T-cell (primary cell): ENCODE results near the gene NHP2. TPM values are rescaled to one million over a fixed set of nuclear protein-coding genes. Genes with fewer than 3 reads are reported as not detected.

Experiments used
- ATAC-seq, 4 experiments: fragments of 200-7000 bp in 3 of 4; fragments of 150-1000 bp in 1 of 4; cut with Tn5 transposase; replicated peaks in 1 of 4; 1 replicate in 3 of 4; 2 replicates in 1 of 4; pipeline ENCODE4 v1.10.0; 2021; ENCODE audit warnings: moderate library complexity in 3 of 4, mild to moderate bottlenecking in 2 of 4, moderate number of reproducible peaks in 1 of 4
- CTCF ChIA-PET, 2 donors: fragments of 300-600 bp; sonication (Branson Sonifier 250); formaldehyde crosslinking; loops; one replicate each; lab custom pipeline; 2022; ENCODE audit warnings: antibody characterized with exemption in 2 of 2; lab: Charles Lee
- POLR2A ChIA-PET, 2 donors: fragments of 300-600 bp; sonication (Branson Sonifier 250); formaldehyde crosslinking; loops; one replicate each; lab custom pipeline; 2022; ENCODE audit warnings: antibody characterized with exemption in 2 of 2; lab: Charles Lee
- DNase-seq, 35 experiments: peaks; one replicate each; pipeline versions ENCODE4 v3.0.0 to v3.0.0-alpha.2; 2013 to 2023
- H3K27ac ChIP-seq: one replicate; pipeline ENCODE4 v1.5.1; 2013; ENCODE audit warnings: low read length
- H3K27me3 ChIP-seq, 2 experiments: replicated peaks in 1 of 2; 1 replicate in 1 of 2; 2 replicates in 1 of 2; pipeline versions ENCODE4 v1.6.1 to v1.7.0; 2013; ENCODE audit warnings: low read length in 1 of 2, mixed read lengths in 1 of 2; ENCODE audit not compliant: control insufficient read depth in 2 of 2, insufficient read depth in 2 of 2; ENCODE audit errors: extremely low read depth in 1 of 2
- H3K36me3 ChIP-seq, 2 donors: 1 replicate in 1 of 2; 2 replicates in 1 of 2; pipeline versions ENCODE4 v1.6.1 to v1.7.0; 2013; ENCODE audit warnings: low read length in 1 of 2; ENCODE audit not compliant: control insufficient read depth in 2 of 2, insufficient read depth in 1 of 2; ENCODE audit errors: extremely low read depth in 1 of 2
- H3K4me1 ChIP-seq, 2 experiments: 1 replicate in 1 of 2; 2 replicates in 1 of 2; pipeline versions ENCODE4 v1.6.1 to v1.7.0; 2013; ENCODE audit warnings: low read length in 2 of 2, mixed read lengths in 1 of 2; ENCODE audit not compliant: insufficient read depth in 2 of 2, control insufficient read depth in 1 of 2; ENCODE audit errors: extremely low read depth in 1 of 2
- H3K4me3 ChIP-seq, 2 donors: 1 replicate in 1 of 2; 2 replicates in 1 of 2; pipeline versions ENCODE4 v1.5.1 to v1.7.0; 2013; ENCODE audit warnings: mild to moderate bottlenecking in 2 of 2, low read length in 1 of 2, moderate library complexity in 1 of 2; ENCODE audit not compliant: control insufficient read depth in 1 of 2; ENCODE audit errors: extremely low read depth in 1 of 2
- H3K9me3 ChIP-seq: 2 replicates; pipeline ENCODE4 v1.7.0; 2013
- H3K27ac Mint-ChIP-seq, 2 donors: one replicate each; pipeline ENCODE4 v1.8.0; 2020 to 2021; ENCODE audit warnings: mild to moderate bottlenecking in 2 of 2, mixed read lengths in 2 of 2
- H3K27me3 Mint-ChIP-seq, 2 donors: one replicate each; pipeline ENCODE4 v1.8.0; 2021 to 2022; ENCODE audit warnings: mixed read lengths in 2 of 2
- H3K36me3 Mint-ChIP-seq: one replicate; pipeline ENCODE4 v1.8.0; 2021; ENCODE audit warnings: mixed read lengths
- H3K4me1 Mint-ChIP-seq, 3 donors: one replicate each; pipeline ENCODE4 v1.8.0; 2020 to 2022; ENCODE audit warnings: mixed read lengths in 3 of 3, mild to moderate bottlenecking in 1 of 3
- H3K4me3 Mint-ChIP-seq, 3 donors: one replicate each; pipeline ENCODE4 v1.8.0; 2020 to 2022; ENCODE audit warnings: mild to moderate bottlenecking in 3 of 3, mixed read lengths in 3 of 3, moderate library complexity in 3 of 3
- H3K9me3 Mint-ChIP-seq, 3 donors: one replicate each; pipeline ENCODE4 v1.8.0; 2020 to 2022; ENCODE audit warnings: mixed read lengths in 3 of 3
- WGBS: methylation state at CpG from one replicate; pipeline ENCODE4 v1.1.5; 2013; ENCODE audit warnings: missing lambda C conversion rate; ENCODE audit not compliant: insufficient coverage; 5-methylcytosine and 5-hydroxymethylcytosine counted together
- total RNA-seq, 35 experiments: library from RNA in 6 of 35; stranded (reverse) in 6 of 35; fragments of 120-200 nt in 1 of 35; gene quantifications; one replicate each; pipeline versions ENCODE4 v1.2.1 to v1.2.4 and lab custom pipeline; 2013 to 2026

NHP2 gene
- total RNA-seq, 5 donors from 2014 or later (not counting 1 experiment from before 2014, with no cell fraction given) = 61.2 to 95.6 (median 91.2) TPM

- CTCF ChIA-PET = no interaction called here
- WGBS = 75% methylated on average over 38 of the region's 38 CpGs
- Histone ChIP-seq H3K9me3 (no peaks in the 10 kb centered on the region), H3K4me1 (peaks cover 0 to 8% of the 10 kb centered on the region in 2 experiments), H3K27ac (no peak overlapping the region), H3K27me3 (peaks cover 0 to 31% of the 10 kb centered on the region in 2 experiments), H3K36me3 (no peaks in the 10 kb centered on the region), H3K4me3 (no peak overlapping the region)
- DNase-seq = no peak
- H3K27ac Mint-ChIP-seq = no peak overlapping the region
- H3K4me1 Mint-ChIP-seq = peaks cover 6 to 13% (median 9%) of the 10 kb centered on the region in 3 donors
- no peaks in the 10 kb centered on the region for H3K9me3 Mint-ChIP-seq
- peaks cover 10 to 26% of the 10 kb centered on the region in 2 donors for H3K27me3 Mint-ChIP-seq
- H3K4me3 Mint-ChIP-seq = no peak overlapping the region
- H3K36me3 Mint-ChIP-seq = no peaks in the 10 kb centered on the region
- POLR2A ChIA-PET = no interaction called here
- no peak for ATAC-seq
These were observed 11.9 kb upstream of the NHP2 start for GRCh38 chr5:178165581-178165980.

DNA sequence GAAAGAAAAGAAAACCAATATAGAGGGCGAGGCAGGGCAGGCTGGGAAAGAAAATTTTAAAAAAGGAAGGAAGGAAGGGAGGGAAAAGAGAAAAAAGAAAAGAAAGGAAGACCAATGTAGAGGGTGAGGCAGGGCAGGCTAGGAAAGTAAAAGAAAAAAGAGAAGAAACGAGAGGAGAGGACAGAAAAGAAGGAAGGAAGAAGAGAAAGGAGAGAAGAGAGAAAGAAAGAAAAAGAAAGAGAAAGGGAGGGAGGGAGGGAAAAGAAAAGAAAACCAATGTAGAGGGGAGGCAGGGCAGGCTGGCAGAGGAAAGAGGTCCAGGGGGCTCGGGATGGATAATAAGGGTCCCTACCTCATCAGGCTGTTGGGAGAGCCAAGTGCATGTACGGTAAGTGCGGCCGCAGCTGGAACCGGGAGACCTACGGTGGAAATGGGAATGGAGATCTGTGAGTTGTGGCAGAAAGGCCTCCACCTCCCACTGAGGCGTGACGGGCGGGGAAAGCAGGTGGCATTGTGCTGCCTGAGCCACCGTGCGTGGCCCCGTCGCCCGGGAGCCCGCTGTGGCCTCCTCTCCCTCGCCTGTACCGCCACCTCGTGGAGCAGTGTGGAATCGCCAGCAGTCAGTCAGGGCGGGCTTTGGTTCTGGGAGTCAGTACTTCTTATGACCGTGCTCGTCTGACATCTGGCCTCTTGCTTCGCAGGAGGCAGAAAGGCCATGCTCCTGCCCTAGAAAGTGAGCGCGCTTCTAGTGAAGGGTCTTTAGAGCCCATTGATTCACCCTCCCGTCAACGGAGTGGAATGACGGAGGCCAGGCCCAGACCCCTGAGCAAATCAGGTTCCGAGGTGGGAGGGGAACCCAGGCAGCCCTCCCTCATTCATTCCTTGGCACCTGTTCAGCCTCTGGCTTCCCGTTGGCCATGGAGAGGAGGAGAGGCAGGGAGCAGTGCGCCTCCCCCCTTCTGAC is 10.4 kb upstream of the NHP2 start:
- ATAC-seq (peak; percentile 98 to 100 (median 100)), DNase-seq (peak; percentile 74 to 95 (median 89))
- 10% methylated on average over 27 of the region's 33 CpGs for WGBS
- Histone ChIP-seq H3K36me3 (no peaks in the 10 kb centered on the region), H3K4me1 (peaks cover 0 to 8% of the 10 kb centered on the region in 2 experiments), H3K9me3 (no peaks in the 10 kb centered on the region), H3K4me3 (no peak overlapping the region), H3K27me3 (peaks cover 0 to 35% of the 10 kb centered on the region in 2 experiments), H3K27ac (no peak overlapping the region)
- H3K27me3 Mint-ChIP-seq = peaks cover 10 to 26% of the 10 kb centered on the region in 2 donors
- POLR2A ChIA-PET = no interaction called here
- H3K4me3 Mint-ChIP-seq = peak overlapping the region in 1 of 3 donors; percentile 38
- H3K9me3 Mint-ChIP-seq = no peaks in the 10 kb centered on the region
- peaks cover 6 to 13% (median 9%) of the 10 kb centered on the region in 3 donors for H3K4me1 Mint-ChIP-seq
- no peaks in the 10 kb centered on the region for H3K36me3 Mint-ChIP-seq
- no peak overlapping the region for H3K27ac Mint-ChIP-seq
- CTCF ChIA-PET = interaction anchor here in 1 of 2 donors (0.7 to 1.2 kb wide), 2 partner anchors 75 to 93 kb away, joined by 4 to 7 read pairs; no protein-coding TSS in a partner anchor

GRCh38 chr5:178162481-178162880 is 8.8 kb upstream of the NHP2 start:
- 84% methylated on average over 8 of the region's 9 CpGs for WGBS
- no peak for DNase-seq
- Histone ChIP-seq H3K27me3 (peaks cover 0 to 35% of the 10 kb centered on the region in 2 experiments), H3K9me3 (no peaks in the 10 kb centered on the region), H3K4me3 (no peak overlapping the region), H3K27ac (no peak overlapping the region), H3K36me3 (no peaks in the 10 kb centered on the region), H3K4me1 (peaks cover 0 to 8% of the 10 kb centered on the region in 2 experiments)
- Mint-ChIP-seq H3K36me3 (no peaks in the 10 kb centered on the region), H3K27ac (no peak overlapping the region), H3K9me3 (no peaks in the 10 kb centered on the region), H3K4me3 (no peak overlapping the region), H3K27me3 (peaks cover 10 to 26% of the 10 kb centered on the region in 2 donors), H3K4me1 (peaks cover 6 to 13% (median 9%) of the 10 kb centered on the region in 3 donors)
- ChIA-PET POLR2A (no interaction called here), CTCF (interaction anchor here in 1 of 2 donors (1.0 to 1.2 kb wide), 2 partner anchors 73 to 87 kb away, joined by 5 to 7 read pairs; no protein-coding TSS in a partner anchor)
- no peak for ATAC-seq

- Mint-ChIP-seq H3K36me3 (no peaks in the 10 kb centered on the region), H3K9me3 (no peaks in the 10 kb centered on the region), H3K27ac (no peak overlapping the region), H3K4me3 (no peak overlapping the region), H3K27me3 (peaks cover 10 to 26% of the 10 kb centered on the region in 2 donors), H3K4me1 (peaks cover 6 to 13% (median 9%) of the 10 kb centered on the region in 3 donors)
- H3K9me3 ChIP-seq = no peaks in the 10 kb centered on the region
- 100% methylated on average over 1 of the region's 5 CpGs for WGBS
- no peak overlapping the region for H3K4me3 ChIP-seq
- ChIA-PET POLR2A (no interaction called here), CTCF (no interaction called here)
- H3K27ac ChIP-seq = no peak overlapping the region
- H3K36me3 ChIP-seq = no peaks in the 10 kb centered on the region
- DNase-seq (no peak), ATAC-seq (no peak)
- H3K4me1 ChIP-seq = peaks cover 0 to 8% of the 10 kb centered on the region in 2 experiments
- peaks cover 0 to 28% of the 10 kb centered on the region in 2 experiments for H3K27me3 ChIP-seq
These were observed 6.5 kb upstream of the NHP2 start for GRCh38 chr5:178160176-178160575.

GRCh38 chr5:178155065-178155464 is 1.4 kb upstream of the NHP2 start:
- H3K4me1 ChIP-seq = peaks cover 10 to 34% of the 10 kb centered on the region in 2 experiments
- Mint-ChIP-seq H3K4me3 (peak overlapping the region in 1 of 3 donors; percentile 94), H3K36me3 (peaks cover 8% of the 10 kb centered on the region), H3K27ac (no peak overlapping the region), H3K4me1 (peaks cover 34 to 38% (median 36%) of the 10 kb centered on the region in 3 donors), H3K27me3 (no peaks in the 10 kb centered on the region), H3K9me3 (no peaks in the 10 kb centered on the region)
- DNase-seq (no peak), ATAC-seq (no peak)
- 80% methylated on average over 8 of the region's 8 CpGs for WGBS
- H3K36me3 ChIP-seq = peaks cover 0 to 14% of the 10 kb centered on the region in 2 donors
- peaks cover 0 to 4% of the 10 kb centered on the region in 2 experiments for H3K27me3 ChIP-seq
- ChIA-PET CTCF (interaction anchor here in 1 of 2 donors (1.7 kb wide), 1 partner anchor 39 kb away, joined by 4 read pairs; no protein-coding TSS in a partner anchor), POLR2A (no interaction called here)
- H3K4me3 ChIP-seq = no peak overlapping the region
- no peak overlapping the region for H3K27ac ChIP-seq
- H3K9me3 ChIP-seq = no peaks in the 10 kb centered on the region
